OCI-LY1 (cell line): ENCODE results near the gene GFM1.

Source experiments
- EZH2 ChIP-seq: fragments of 200-600 bp; sonication (generic), shearing (Covaris generic); IDR thresholded peaks from 2 replicates; pipeline ENCODE4 v1.8.0; 2017; ENCODE audit warnings: borderline replicate concordance, mixed run types, mild to moderate bottlenecking, antibody characterized with exemption, low read length, moderate library complexity, mixed read lengths
- TF ChIP-seq, protein P1 (sequence below): fragments of 200-600 bp; sonication (generic), shearing (Covaris generic); IDR thresholded peaks from 2 replicates; pipeline ENCODE4 v1.5.1; 2017; ENCODE audit warnings: mild to moderate bottlenecking, antibody characterized with exemption, low read length, moderate library complexity, mixed read lengths

DNA sequence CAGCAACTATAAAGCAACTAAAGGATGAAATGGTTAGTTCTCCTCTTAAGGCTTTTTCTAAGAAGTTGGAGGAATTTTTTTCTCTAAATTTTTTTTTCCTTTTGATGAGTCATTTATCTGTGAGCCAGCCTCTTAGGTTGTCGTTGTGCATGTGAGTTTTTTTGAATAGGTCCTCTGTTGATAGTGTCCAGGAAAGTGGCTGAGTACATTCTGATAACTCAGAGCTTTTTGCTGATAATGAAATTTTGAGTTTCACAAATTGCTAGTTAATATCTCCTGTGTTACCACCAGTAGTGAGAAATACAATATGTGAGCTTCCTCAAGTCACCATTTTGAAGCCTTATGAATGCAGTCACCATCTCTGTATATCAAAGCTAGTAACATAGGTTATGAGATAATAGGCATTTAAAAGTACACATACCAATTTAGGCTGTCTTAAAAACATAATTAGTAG, 35.2 kb downstream of the GFM1 start:
- no peak for TF ChIP-seq EZH2
- TF ChIP-seq, protein P1, sequence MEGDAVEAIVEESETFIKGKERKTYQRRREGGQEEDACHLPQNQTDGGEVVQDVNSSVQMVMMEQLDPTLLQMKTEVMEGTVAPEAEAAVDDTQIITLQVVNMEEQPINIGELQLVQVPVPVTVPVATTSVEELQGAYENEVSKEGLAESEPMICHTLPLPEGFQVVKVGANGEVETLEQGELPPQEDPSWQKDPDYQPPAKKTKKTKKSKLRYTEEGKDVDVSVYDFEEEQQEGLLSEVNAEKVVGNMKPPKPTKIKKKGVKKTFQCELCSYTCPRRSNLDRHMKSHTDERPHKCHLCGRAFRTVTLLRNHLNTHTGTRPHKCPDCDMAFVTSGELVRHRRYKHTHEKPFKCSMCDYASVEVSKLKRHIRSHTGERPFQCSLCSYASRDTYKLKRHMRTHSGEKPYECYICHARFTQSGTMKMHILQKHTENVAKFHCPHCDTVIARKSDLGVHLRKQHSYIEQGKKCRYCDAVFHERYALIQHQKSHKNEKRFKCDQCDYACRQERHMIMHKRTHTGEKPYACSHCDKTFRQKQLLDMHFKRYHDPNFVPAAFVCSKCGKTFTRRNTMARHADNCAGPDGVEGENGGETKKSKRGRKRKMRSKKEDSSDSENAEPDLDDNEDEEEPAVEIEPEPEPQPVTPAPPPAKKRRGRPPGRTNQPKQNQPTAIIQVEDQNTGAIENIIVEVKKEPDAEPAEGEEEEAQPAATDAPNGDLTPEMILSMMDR, result no peak
